ENCODE measurements around the gene MTERF2. TPM values are rescaled to one million over a fixed set of nuclear protein-coding genes. Genes with fewer than 3 reads are reported as not detected.

MTERF2 gene
- total and polyA plus RNA-seq, 2 donors (not counting 3 experiments of a cell fraction or from before 2014, with no cell fraction given): 3.4 to 9.6 TPM

GRCh38 chr12:107017042-107017441, 30.1 kb upstream of the MTERF2 start:
- H3K27ac ChIP-seq (ENCODE audit: insufficient read depth, low read depth, low read length): no peak overlapping the region
- no peak overlapping the region for H3K9ac ChIP-seq (replicated peaks; ENCODE audit: extremely low read depth, insufficient read depth, low read length)
- H3K9me1 ChIP-seq (replicated peaks; ENCODE audit: control insufficient read depth, extremely low read depth, insufficient read depth, low read length): no peaks in the 10 kb centered on the region
- FAIRE-seq (no peak), DNase-seq (ENCODE audit: low read depth, low spot score) (no peak)
- no peaks in the 10 kb centered on the region for H3K79me2 ChIP-seq (ENCODE audit: control insufficient read depth, insufficient read depth, low read length)
- H2AFZ ChIP-seq (ENCODE audit: low read depth, low read length): no peak overlapping the region
- no TSS peak for BruUV-seq (replicated peaks)
- no peaks in the 10 kb centered on the region for H3K9me3 ChIP-seq (replicated peaks; ENCODE audit: control insufficient read depth, insufficient read depth, low read length)
- H3K36me3 ChIP-seq (ENCODE audit: control insufficient read depth in 2 of 2, extremely low read depth in 1 of 2, insufficient read depth in 2 of 2, low read length in 2 of 2): no peaks in the 10 kb centered on the region
- H3K4me1 ChIP-seq (ENCODE audit: control insufficient read depth, extremely low read depth, insufficient read depth, low read length): no peaks in the 10 kb centered on the region
- dilution Hi-C loops (cut with MboI; ENCODE audit: extremely low pct_ligation_motif_present, low sequenced_read_pairs): no loop called here
- no peak overlapping the region for H3K4me2 ChIP-seq (ENCODE audit: insufficient read depth, low read length)
- no peak overlapping the region for H3K4me3 ChIP-seq (replicated peaks in 1 of 3; ENCODE audit: insufficient read depth in 1 of 3, low read depth in 1 of 3, low read length in 3 of 3)
- POLR2A ChIA-PET: no interaction called here
- no peaks in the 10 kb centered on the region for H4K20me1 ChIP-seq (replicated peaks; ENCODE audit: control insufficient read depth, extremely low read depth, insufficient read depth, low read length)
- H3K27me3 ChIP-seq (ENCODE audit: control insufficient read depth in 2 of 2, insufficient read depth in 2 of 2, low read length in 2 of 2): no peaks in the 10 kb centered on the region
- TF ChIP-seq MAX (IDR thresholded peaks at IDR 0.05; ENCODE audit: insufficient read depth, insufficient read length) (no peak), JUN (IDR thresholded peaks at IDR 0.05; ENCODE audit: borderline replicate concordance, insufficient read depth, insufficient read length, low read depth) (no peak), POLR2A (IDR thresholded peaks at IDR 0.05; ENCODE audit: low read depth, low read length) (no peak), EZH2 (IDR thresholded peaks at IDR 0.05; ENCODE audit: borderline replicate concordance, low read depth, low read length, severe bottlenecking) (no peak), CTCF (IDR thresholded peaks at IDR 0.05; ENCODE audit: extremely low read depth in 1 of 2, insufficient read depth in 1 of 2, low read depth in 1 of 2, low read length in 2 of 2) (no peak), GATA2 (IDR thresholded peaks at IDR 0.05; ENCODE audit: insufficient read depth, insufficient read length, low read depth, low read length) (no peak), MYC (IDR thresholded peaks at IDR 0.05; ENCODE audit: low read depth, low read length) (no peak), POLR2AphosphoS5 (IDR thresholded peaks at IDR 0.05; ENCODE audit: insufficient read depth, low read depth, low read length) (no peak), FOS (IDR thresholded peaks at IDR 0.05; ENCODE audit: borderline replicate concordance, insufficient read depth, low read length) (no peak)
- CTCF ChIA-PET: no interaction called here
- intact Hi-C loops (cut with micrococcal nuclease): no loop called here
